ENCODE measurements around the gene UTP4.
"Not testable (repeated sequence)": the region's sequence is repeated elsewhere in the genome, so short reads cannot be mapped to it uniquely, and the experiment has no call there.

The UTP4 gene

DNA sequence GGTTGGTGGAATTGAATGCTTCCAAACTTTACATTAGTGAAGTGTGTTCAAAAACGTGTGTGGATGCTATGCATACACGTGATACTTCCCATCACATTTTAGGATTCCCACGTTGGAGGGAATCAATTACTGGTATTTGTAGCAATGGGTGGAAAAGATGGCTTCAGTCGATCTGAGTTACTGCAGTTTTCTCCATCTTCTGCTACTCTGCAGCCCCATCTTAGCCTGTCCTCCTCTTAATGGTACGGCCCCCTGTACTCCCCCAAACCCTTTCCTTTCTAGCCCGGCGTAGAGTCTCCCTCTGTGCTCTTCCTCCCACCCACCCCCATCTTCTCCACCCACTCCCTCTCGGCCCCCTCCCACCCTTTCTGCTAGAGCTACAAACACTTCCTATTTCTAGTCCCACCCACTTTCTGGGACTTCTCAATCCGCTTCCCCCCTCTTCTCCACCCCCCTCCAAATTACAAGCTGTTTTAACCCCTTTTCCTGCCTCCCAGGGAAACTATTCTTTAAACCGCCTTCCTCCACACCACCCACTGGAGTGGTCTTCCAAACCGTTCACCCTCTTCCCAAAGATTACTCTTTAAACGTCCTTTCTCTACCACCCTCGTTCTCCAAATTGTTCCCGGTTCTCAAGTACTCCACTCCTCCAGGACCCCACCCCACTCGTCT is 1.1 kb upstream of the UTP4 start:
- DNase-seq (ENCODE audit: low spot score) = no peak

DNA sequence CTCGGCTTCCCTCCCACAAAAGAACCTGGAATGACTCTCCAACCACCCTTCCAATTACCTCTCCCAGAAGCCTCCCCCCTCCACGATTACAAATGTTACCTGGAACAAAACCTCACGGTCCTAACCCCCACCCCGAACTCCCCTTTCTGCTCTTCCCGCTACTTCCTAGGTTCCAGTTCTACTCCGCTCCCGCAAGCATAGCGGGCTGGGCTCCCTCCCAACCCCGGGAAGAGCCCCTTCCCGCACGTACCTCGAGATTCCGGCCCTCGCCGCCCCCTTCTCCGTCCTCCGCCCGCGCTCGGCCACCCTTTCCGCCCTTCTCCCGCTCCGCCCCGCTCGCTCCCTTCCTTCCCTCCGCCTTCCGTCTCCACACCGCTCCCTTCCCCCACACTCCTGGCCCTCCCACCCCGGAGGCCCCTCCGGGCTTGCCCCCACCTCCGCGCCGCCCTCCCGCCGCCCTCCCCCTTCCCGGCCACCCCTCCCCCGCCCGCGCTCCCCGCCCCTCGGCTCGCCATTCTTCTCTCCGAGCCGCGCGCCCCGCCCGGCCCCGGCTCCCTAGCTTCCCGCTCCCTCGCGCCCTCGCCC is 518 bp upstream of the UTP4 start:
- peak; percentile 87 for DNase-seq (ENCODE audit: low spot score)

DNA sequence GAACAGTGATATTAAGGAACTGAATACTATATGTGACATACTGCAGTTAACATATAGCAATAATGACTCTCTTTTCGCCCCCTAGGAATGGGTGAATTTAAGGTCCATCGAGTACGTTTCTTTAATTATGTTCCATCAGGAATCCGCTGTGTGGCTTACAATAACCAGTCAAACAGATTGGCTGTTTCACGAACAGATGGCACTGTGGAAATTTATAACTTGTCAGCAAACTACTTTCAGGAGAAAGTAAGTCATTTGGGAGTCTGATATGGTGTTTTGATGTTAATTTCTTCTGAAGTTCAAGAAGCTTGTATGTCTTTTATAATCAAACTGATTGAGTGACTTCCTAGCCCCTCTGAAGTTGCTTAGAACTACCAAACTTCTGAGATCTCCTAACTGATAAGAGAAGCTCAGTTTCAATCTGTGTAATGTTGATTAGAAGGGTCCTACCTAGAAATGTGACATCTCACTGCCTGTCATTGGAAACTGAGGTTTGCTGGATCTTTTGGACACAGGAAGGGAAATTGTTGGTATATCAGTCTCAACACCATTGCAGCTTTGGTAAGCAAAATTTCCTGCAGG is 1.0 kb downstream of the UTP4 start:
- DNase-seq (ENCODE audit: low spot score) = no peak

DNA sequence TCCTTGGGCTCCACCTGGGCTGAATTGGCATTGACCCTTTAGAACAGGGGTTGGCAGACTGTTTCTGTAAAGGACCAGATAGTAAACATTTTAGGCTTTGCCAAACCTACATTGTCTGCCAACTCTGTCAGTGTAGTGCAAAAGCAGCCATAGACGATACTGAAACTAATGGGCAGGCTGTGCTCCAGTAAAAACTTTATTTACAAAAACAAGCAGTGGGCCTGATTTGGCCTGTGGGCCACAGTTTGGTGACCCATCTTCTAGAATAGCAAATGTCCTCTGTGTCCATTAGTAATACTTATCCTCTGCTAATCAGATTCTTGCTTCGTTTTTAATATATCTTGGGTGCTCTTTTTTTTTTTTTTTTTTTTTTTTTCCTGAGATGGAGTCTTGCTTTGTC is 6.2 kb downstream of the UTP4 start:
- DNase-seq (ENCODE audit: low spot score) = no peak

DNA sequence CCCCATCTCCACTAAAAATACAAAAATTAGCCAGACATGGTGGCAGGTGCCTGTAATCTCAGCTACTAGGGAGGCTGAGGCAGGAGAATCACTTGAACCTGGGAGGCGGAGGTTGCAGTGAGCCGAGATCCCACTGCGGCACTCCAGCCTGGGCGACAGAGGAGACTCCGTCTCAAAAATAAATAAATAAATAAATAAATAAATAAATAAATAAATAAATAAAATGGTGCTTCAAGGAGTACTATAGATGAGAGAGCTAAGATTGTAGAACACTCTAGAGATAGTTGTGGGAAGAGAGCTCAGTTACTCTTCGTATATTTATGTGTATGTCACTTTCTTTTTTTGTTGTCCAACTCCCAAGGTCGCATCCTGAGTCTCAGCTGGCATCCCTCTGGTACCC is 7.0 kb downstream of the UTP4 start:
- not testable (repeated sequence) for DNase-seq (ENCODE audit: low spot score)

DNA sequence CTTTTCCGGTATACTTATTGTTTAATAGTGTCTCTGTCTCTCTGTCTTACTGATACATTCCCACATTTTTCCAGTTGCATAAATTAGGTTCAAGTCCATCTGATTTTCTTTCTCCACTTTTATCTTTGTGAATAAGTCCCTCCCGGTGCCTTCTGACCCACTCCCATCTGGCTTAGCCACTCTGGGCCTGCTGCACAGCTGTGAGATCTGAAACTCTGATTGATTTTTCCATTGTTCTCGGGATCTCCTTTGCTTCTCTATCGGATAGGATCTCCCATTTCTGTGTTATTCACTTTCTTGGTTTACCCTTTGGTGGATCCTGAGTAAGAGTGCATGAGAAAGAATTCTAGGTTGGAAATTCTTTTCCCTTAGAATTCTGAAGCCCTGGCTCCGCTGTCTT is 8.6 kb downstream of the UTP4 start:
- no peak for DNase-seq (ENCODE audit: low spot score)

DNA sequence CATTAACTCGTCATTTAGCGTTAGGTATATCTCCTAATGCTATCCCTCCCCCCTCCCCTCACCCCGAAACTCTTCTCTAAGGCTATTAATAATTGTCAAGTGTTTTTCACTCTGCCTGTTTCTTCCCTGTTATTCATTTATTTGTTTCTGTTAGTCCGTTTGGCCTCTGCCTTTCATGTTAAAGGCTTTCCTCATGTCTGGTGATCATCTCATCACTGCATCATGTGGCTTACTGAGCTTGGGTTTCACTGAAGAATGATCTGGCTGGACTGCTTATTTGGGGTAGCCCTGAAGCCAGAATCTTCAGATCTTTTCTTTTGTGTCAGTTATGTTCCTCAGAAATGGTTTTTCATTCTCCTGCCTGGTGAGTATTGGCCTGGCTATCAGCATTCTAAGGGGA is 9.5 kb downstream of the UTP4 start:
- DNase-seq (ENCODE audit: low spot score) = no peak

DNA sequence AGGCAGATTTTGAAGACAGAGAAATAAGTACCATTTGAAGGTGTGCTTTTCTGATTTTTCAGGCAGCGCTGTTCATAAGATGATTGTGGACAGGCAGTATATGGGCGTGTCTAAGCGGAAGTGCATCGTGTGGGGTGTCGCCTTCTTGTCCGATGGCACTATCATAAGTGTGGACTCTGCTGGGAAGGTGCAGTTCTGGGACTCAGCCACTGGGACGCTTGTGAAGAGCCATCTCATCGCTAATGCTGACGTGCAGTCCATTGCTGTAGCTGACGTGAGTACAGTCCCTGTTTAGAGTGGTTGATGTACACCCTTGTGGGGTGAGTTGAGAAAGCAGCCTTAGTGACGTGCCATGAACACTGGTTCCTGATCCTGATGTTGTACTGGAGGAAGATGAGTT is 10.7 kb downstream of the UTP4 start:
- no peak for DNase-seq (ENCODE audit: low spot score)

DNA sequence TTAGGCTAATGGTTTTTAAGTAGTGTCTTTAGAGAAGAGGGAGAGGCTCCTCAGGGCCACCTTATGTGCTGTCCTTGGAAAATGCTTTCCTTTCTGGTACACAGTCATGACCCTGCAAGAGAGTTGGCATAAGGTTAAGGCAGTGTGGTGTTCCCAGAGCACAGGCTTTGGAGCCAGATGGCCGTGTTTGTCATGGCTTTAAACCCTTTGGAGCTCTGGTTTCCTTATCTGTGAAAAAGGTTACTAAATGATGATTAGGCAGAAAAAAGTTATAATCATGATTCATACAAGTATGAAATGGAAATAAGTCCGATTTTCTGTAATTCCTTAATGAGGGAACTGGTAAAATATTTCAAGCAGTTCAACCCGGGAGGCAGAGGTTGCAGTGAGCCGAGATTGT is 13.2 kb downstream of the UTP4 start:
- DNase-seq (ENCODE audit: low spot score) = no peak

DNA sequence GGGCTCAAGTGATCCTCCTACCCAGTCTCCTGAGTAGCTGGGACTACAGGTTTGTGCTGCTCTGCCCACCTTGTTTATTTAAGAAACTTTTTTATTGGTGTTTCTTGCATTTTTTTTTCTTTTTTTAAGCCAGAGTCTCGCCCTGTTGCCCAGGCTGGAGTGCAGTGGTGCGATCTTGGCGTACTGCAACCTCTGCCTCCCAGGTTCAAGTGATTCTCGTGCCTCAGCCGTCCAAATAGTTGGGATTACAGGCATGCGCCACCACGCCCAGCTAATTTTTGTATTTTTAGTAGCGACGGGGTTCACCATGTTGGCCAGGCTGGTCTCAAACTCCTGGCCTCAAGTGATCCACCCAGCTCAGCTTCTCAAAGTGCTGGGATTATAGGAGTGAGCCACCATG is 17.2 kb downstream of the UTP4 start:
- not testable (repeated sequence) for DNase-seq (ENCODE audit: low spot score)

DNA sequence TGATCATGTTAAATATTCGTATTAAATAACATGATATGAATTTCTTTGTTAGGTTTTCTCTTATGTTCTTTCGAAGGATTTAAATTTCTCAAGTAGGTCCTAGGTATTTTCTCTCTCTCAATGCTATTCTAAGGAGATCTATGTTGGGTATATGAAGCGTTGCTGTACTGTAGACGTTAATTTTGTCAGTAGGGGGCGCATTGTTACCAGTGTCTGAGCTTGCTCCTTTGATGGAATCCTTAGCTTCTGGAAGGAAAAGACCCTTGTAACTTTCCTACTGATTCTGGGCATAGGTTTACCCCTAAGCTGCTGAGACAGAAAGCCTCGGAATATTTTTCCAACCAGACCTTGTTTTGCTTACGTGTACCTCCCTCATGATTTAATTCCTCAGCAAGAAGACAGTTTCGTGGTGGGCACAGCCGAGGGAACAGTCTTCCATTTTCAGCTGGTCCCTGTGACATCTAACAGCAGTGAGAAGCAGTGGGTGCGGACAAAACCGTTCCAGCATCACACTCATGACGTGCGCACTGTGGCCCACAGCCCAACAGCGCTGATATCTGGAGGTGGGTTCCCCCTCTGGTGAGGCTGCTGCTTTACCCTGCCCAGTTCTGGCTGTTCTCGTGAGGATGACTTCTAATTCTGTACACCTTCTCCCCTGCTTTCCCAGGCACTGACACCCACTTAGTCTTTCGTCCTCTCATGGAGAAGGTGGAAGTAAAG is 17.9 kb downstream of the UTP4 start:
- no peak for DNase-seq (ENCODE audit: low spot score)

DNA sequence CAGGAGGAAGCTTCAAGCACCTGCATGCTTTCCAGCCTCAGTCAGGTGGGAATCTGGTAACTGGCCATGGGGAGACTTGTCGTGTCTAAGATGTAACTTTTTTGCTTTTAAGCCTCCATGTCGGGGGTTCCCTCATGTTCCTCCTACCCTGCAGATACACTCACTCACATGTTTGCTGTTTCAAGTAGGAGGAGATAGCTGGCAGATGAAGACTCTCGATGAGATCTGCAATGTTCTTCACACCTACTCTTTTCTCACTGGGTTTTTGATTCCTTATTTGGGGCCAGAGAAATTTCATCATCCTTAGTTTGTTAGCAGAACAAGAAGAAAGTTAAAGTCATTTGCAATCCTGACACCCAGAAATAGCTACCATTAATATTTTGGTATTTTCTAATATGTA is 24.7 kb downstream of the UTP4 start:
- no peak for DNase-seq (ENCODE audit: low spot score)

DNA sequence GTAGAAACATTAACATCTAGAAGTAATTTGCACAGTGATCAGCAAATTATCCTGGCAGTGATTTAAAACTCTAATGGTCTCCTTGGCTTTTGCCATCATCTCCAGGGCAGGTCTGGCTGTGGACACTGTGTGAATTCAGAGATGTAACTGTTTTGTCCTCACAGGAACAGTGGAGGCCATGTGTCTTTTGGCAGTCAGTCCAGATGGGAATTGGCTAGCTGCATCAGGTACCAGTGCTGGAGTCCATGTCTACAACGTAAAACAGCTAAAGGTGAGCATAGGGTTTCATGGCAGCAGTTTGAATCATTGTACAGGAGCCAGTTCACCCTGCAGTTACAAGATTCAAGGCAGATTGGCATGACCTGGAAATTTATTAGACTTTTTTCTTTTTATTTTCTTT is 27.7 kb downstream of the UTP4 start:
- no peak for DNase-seq (ENCODE audit: low spot score)

DNA sequence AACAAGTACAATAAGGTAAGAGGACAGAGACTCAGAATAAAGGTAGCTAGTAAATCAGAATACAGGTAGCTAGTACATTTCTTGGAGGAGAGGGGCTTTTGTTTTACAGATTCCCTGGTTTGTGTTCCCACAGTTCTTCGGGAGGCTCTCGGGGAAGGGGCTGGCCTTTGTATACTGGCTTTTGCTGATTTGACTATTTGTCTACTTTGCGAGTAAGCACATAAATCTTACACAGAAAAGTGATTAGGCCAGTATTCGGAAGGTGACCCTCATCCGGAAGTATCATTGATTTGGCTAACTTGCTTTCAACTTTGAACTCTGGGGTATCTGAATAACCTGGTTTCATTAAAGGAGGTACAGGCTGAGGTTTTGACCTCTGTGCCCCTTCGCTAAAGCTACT is 33.1 kb downstream of the UTP4 start:
- DNase-seq (ENCODE audit: low spot score) = no peak

DNA sequence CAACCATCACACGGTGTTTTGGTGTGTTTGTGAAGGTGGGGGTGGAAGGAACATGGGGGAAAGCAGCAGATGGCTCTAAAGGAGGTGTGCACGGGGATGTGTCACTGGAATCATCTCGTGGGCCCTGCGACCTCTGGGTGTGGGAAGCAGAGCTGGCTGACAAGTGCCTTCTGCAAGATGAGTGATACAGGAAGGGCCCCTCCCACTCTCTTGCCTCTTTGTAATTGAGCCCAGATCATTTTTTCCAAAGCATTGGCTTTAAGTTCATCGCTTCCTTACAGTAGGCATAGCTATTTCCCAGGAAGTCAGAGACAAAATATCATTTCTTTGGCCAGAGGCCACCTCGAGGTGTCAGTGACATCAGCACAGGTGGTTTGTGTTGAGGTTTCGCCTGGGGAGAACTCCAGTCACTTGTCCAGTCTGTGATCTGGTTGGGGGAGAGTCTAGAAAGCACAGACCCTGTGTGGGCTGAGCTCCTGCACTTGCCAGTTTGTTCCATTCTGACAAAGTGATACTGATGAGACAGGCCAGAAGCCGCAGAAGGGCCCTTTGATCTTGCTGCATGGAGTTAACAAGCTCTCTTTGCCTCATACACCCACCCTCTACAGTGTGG is 33.9 kb downstream of the UTP4 start:
- peak; percentile 48 for DNase-seq (ENCODE audit: low spot score)

DNA sequence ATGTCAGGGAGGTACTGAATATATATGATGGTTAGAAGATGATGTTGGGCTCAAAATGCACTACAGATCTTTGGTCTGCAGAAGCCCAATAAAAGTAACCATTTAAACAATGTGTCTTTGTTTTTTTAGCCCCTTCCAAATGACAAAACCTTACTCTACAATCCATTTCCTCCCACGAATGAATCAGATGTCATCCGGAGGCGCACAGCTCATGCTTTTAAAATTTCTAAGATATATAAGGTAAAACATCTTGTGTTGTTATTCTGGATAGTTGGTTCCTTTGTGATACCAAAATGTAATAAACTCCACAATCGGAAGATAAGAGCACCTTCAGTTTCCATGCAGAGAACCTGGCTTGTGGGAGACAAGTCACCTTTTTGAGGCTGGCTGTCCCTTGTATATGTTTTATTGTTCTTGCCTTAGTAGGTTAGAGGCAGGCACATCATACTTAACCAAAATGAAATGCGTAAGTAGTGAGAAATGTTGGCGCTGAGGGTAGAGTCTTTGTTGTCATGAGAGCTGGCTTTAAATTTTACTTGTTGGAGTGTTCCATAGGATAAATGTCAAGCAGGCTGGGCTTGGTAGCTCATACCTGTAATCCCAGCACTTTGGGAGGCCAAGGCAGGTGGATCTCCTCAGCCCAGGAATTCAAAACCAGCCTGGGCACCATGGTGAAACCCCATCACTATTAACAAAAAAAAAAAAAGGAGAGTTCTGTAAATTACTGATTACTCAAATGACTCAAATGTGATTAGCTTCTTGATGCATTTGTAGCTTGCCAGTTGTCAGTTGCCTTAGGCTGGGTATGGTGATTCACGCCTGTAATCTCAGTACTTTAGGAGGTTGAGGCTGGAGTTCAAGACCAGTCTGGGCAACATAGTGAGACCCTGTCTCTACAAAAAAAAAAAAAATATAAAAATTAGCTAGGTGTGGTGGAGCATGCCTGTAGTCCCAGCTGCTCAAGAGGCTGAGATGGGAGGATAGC is 34.8 kb downstream of the UTP4 start:
- DNase-seq (ENCODE audit: low spot score) = peak; percentile 30

DNA sequence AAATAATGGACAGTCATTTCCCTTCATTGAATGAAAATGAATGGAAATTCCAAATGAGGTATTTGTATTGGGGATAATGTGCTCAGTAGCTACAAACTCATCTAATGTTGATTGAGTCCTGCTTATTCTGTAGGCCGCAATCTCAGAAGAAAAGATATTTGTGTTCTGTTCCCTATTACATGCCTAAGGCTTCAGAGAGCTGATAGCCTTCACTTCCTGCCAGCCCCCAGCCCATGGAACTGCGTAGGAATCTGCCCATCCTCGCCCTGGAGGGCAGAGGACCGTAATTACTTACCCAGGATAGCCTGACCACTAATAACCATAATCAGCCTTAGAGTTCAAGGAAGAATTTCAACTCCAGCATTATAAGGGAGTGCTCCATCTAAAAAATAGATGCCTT is 36.6 kb downstream of the UTP4 start:
- peak; percentile 3 for DNase-seq (ENCODE audit: low spot score)

DNA sequence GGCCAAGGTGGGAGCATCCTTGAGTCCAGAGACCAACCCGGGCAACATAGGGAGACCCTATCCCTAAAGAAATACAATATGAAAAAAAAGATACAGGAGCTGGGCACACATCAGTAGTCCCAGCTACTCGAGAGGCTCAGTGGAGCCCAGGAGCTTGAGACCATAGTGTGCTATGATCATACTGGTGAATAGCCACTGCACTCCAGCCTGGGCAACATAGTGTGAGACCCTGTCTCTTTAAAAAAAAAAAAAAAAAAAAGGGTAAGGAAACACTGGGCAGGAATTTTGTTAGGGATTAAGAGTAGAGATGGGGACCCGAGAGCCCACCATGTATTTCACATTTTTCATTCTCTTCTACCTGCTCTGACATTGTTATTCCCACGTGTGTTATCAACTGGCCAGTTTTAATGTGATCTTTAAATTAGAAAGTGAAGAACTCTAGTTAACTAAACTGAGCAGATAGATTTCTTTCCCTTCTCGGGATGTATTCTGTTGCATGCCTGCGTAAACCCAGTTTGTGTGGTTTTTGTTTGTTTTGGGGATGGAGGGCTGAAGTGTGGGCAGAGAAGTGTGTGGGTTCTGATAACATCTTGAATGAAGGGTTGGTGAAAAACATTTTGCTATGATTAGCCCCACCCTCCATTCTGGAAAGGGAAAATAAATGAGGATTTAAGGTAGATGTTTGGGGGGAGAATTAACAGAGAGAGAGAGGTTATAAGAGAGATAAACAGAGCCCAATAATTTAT is 37.3 kb downstream of the UTP4 start:
- DNase-seq (ENCODE audit: low spot score) = no peak

DNA sequence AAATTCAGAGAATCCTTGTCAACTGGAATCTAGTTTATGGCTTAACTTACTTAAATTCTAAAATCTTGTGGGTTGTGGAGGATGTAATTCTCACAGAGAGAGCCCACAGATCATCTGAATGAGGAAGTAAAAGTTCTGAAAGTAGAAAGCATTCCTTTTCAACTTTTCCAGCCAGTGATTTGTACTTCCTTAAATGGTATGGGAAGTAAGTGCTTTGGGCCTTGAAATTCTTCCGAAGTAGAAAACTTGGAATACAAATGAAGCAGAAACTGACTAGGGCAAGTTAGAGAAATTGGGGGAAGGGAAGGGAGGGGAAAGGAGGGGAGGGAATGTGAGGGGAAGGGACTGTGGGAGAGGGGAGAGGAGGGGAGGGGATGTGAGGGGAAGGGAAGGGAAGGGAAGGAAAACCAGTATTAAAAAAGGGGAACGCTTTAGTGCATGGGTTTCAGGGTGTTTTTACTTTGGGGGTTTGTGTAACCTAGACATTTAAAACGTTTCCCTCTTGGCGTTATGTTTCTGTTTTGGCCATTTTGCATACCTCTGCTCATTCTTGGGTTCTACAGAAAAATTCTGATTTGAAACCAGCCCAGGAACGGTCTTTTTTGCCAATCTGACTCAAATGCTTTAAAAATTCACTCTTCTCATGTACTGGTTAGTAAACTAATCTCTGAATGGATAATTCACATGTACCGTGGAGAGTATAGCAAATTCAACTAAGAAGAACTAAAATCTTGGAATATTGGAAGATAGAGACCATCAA is 39.1 kb downstream of the UTP4 start:
- no peak for DNase-seq (ENCODE audit: low spot score)
